Right atrium auricular region (tissue), 2 donors: ENCODE data around the gene MTFMT. TPM values are rescaled to one million over a fixed set of nuclear protein-coding genes. Genes with fewer than 3 reads are reported as not detected.

Experiments
- DNase-seq: peaks from one replicate; pipeline ENCODE4 v3.0.0-alpha.2; 2019; ENCODE audit warnings: low spot score
- H3K27ac ChIP-seq, 2 donors: fragments of 200-600 bp; sonication (generic); 1 replicate in 1 of 2; 2 replicates in 1 of 2; pipeline ENCODE4 v1.5.1; 2016 to 2019
- H3K27me3 ChIP-seq, 2 donors: fragments of 200-600 bp; sonication (generic); one replicate each; pipeline versions ENCODE4 v1.5.1 to v1.6.0; 2017 to 2019
- H3K36me3 ChIP-seq: fragments of 200-600 bp; sonication (generic); one replicate; pipeline ENCODE4 v1.5.1; 2016
- H3K4me1 ChIP-seq, 2 donors: fragments of 200-600 bp; sonication (generic); one replicate each; pipeline versions ENCODE4 v1.5.1 to v1.6.0; 2017 to 2019
- H3K4me3 ChIP-seq, 2 donors: fragments of 200-600 bp; sonication (generic); 1 replicate in 1 of 2; 2 replicates in 1 of 2; pipeline ENCODE4 v1.5.1; 2017 to 2019; ENCODE audit warnings: mild to moderate bottlenecking in 1 of 2, moderate library complexity in 1 of 2
- H3K9me3 ChIP-seq, 2 donors: fragments of 200-600 bp; sonication (generic); one replicate each; pipeline ENCODE4 v1.5.1; 2019
- CTCF ChIP-seq, 2 donors: fragments of 200-600 bp; sonication (generic); IDR thresholded peaks; one replicate each; pipeline ENCODE4 v1.5.1; 2019; ENCODE audit warnings: antibody characterized with exemption in 2 of 2
- total RNA-seq, 2 donors: library from RNA; depleted of rRNA; stranded (reverse); fragments of >200 nt; gene quantifications; one replicate each; pipeline ENCODE4 v1.1.0, GENCODE V29; 2016

The MTFMT gene
- total RNA-seq, 2 donors from 2014 or later: 24.1 to 25.9 TPM

- Histone ChIP-seq H3K9me3 (no peaks in the 10 kb centered on the region), H3K36me3 (peaks cover 41% of the 10 kb centered on the region), H3K4me3 (no peak overlapping the region), H3K27ac (peak overlapping the region; percentile 75 to 98), H3K4me1 (peaks cover 4 to 65% of the 10 kb centered on the region in 2 donors), H3K27me3 (no peaks in the 10 kb centered on the region)
- DNase-seq: no peak
- TF ChIP-seq CTCF (IDR thresholded peaks at IDR 0.05): no peak
These were observed 33.3 kb upstream of the MTFMT start for GRCh38 chr15:65062726-65063125.

GRCh38 chr15:65062061-65062460, 32.6 kb upstream of the MTFMT start:
- H3K36me3 ChIP-seq: peaks cover 47% of the 10 kb centered on the region
- H3K4me3 ChIP-seq: no peak overlapping the region
- DNase-seq: no peak
- TF ChIP-seq CTCF (IDR thresholded peaks at IDR 0.05): no peak
- H3K9me3 ChIP-seq: no peaks in the 10 kb centered on the region
- no peaks in the 10 kb centered on the region for H3K27me3 ChIP-seq
- H3K27ac ChIP-seq: peak overlapping the region; percentile 75 to 98
- peaks cover 4 to 65% of the 10 kb centered on the region in 2 donors for H3K4me1 ChIP-seq

- Histone ChIP-seq H3K36me3 (peaks cover 60% of the 10 kb centered on the region), H3K9me3 (no peaks in the 10 kb centered on the region), H3K4me1 (peaks cover 4 to 71% of the 10 kb centered on the region in 2 donors), H3K27ac (peak overlapping the region; percentile 75 to 98), H3K4me3 (no peak overlapping the region), H3K27me3 (no peaks in the 10 kb centered on the region)
- DNase-seq: peak; percentile 79
- no peak for TF ChIP-seq CTCF (IDR thresholded peaks at IDR 0.05)
These were observed 31.4 kb upstream of the MTFMT start for GRCh38 chr15:65060641-65061397.

GRCh38 chr15:65059931-65060596, 30.6 kb upstream of the MTFMT start:
- Histone ChIP-seq H3K9me3 (no peaks in the 10 kb centered on the region), H3K27me3 (no peaks in the 10 kb centered on the region), H3K36me3 (peaks cover 62% of the 10 kb centered on the region), H3K4me1 (peaks cover 4 to 73% of the 10 kb centered on the region in 2 donors), H3K4me3 (no peak overlapping the region), H3K27ac (peak overlapping the region; percentile 75 to 98)
- no peak for DNase-seq
- no peak for TF ChIP-seq CTCF (IDR thresholded peaks at IDR 0.05)

- Histone ChIP-seq H3K27me3 (no peaks in the 10 kb centered on the region), H3K4me3 (no peak overlapping the region), H3K27ac (peak overlapping the region; percentile 75 to 98), H3K9me3 (no peaks in the 10 kb centered on the region), H3K36me3 (peaks cover 64% of the 10 kb centered on the region), H3K4me1 (peaks cover 4 to 74% of the 10 kb centered on the region in 2 donors)
- DNase-seq: no peak
- no peak for TF ChIP-seq CTCF (IDR thresholded peaks at IDR 0.05)
These were observed 29.9 kb upstream of the MTFMT start for GRCh38 chr15:65059369-65059750.
